Peyer's patch (tissue), 4 donors: Measurements from ENCODE around the gene PSMD13.

Source experiments
- POLR2A ChIP-seq, 2 donors: fragments of 450-650 bp; IDR thresholded peaks; one replicate each; pipeline ENCODE4 v1.5.1; 2017; ENCODE audit warnings: antibody characterized with exemption in 2 of 2, mild to moderate bottlenecking in 2 of 2, moderate library complexity in 2 of 2
- TF ChIP-seq, protein P1 (sequence below), 6 experiments: fragments of 450-650 bp in 4 of 6; fragments of 200-600 bp in 2 of 6; sonication (generic) in 1 of 6; IDR thresholded peaks; one replicate each; pipeline ENCODE4 v1.5.1; 2017 to 2019; ENCODE audit warnings: antibody characterized with exemption in 6 of 6, mild to moderate bottlenecking in 3 of 6, moderate library complexity in 1 of 6

DNA sequence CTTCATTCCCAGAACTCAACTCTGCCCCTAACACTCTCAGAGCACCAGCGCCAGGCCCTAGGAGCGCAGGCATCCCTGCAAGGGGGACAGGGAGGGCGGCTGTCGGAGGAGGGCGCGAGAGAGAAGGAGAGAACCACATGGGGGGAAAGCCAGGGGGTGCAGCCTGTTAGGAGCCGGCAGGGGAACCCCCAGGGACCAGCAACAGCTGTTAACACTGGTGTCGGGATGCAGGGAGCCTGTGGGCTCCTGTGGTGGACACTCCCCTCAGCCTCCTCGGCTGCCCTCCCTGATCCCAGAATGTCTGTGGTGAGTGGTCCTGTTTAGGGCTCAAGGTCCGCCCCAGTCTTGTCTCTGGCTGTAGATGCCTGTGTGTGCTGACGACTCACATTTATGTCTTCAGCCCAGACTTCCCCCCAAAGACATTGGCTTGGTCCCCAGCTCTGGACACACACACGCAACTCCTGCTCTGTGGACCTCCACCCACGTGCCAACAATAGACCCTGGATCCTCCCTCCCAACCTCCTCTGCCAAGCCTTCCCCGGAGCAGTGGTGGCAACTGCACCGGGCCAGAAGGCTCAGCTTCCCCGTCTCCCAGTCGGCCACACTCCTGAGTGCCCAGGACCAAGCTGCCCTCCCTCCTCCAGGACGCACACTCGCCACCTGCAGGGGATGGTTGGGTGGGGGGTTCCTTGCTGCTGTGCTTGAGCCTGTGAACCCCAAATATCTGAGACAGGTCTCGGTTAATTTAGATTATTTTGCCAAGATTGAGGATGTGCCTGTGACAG is 63.4 kb downstream of the PSMD13 start:
- TF ChIP-seq, protein P1, sequence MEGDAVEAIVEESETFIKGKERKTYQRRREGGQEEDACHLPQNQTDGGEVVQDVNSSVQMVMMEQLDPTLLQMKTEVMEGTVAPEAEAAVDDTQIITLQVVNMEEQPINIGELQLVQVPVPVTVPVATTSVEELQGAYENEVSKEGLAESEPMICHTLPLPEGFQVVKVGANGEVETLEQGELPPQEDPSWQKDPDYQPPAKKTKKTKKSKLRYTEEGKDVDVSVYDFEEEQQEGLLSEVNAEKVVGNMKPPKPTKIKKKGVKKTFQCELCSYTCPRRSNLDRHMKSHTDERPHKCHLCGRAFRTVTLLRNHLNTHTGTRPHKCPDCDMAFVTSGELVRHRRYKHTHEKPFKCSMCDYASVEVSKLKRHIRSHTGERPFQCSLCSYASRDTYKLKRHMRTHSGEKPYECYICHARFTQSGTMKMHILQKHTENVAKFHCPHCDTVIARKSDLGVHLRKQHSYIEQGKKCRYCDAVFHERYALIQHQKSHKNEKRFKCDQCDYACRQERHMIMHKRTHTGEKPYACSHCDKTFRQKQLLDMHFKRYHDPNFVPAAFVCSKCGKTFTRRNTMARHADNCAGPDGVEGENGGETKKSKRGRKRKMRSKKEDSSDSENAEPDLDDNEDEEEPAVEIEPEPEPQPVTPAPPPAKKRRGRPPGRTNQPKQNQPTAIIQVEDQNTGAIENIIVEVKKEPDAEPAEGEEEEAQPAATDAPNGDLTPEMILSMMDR (IDR thresholded peaks at IDR 0.05): no peak
- TF ChIP-seq POLR2A (IDR thresholded peaks at IDR 0.05): no peak
